ENCODE results near the gene ADORA3.

The ADORA3 gene

DNA sequence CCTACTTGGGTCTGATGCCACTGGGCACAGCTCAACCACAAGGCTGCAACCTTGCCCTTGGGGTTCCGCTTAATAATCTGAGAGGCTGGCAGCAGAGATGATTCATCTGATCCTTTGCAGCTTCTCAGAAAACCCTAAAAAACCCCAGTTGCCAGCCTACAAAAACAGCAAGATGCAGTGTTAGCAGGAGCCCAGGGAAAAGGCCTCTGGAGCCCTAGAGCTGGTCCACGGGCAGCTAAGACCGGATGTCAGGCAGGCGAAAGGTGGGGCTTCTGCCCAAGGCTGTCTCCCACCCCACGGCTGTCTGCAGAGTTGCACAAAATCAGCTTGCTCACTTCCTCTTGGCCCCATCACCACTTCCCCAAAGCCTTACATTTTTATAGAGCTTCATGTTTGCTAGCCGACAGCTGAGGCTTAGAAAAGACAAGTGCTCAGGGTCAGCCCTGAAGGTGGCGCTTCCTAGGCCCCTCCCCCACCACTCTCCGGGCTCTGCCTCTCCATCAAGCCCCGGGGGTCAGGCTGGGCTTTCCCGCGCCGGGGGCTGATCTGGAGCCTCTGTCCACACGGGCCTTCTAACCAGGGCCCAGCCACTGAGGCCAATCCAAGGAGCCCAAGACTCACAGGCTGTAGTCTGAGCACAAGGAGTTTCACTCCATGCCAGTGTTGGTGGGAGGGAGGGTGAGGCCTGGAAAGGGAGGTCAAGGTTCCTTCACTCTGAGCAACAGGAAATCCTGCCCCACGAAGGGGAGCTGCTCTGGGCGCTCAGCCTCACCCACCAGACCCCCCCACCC, 4.2 kb upstream of the ADORA3 start:
- peak; percentile 61 for DNase-seq

DNA sequence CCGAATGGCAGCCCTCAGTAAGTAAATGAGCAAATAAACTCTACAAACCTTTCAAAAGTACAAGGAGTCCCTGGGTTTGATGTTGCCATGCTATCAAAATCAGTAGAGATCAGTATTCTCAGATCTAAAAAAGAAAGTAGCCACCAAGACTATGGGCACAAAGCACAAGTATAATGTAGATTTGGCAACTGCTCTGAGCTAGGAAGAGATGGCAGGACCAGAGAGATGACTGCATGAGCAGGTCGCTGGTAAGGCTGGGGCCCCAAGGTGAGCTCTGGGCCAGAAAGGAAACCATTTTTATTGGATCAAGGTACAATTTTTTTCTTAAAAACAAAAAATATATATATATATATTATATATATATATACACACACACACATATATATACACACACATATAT, 3.1 kb upstream of the ADORA3 start:
- no peak for DNase-seq

DNA sequence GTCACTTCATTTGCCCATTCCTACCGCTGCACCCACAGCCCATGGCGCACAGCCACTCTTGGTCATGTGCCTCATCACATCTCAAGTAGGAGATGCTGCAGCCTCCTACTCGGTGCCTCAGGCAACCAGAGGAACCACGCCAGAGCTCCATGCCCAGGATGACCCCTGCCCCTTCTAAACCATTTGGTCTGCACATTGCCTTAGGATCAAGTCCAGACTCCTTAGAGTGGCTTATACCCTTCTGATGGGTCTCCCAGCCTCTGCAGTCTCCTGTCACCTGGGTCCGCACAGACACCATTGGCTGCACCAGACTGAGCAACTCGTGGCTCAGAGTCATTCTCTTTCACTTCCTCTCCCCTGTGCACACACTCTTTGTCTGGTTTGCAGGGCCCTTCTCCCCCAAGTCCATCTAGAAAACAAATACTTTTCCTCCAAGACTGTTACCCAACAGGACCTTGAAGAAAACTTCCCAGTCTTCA, 2.2 kb upstream of the ADORA3 start:
- DNase-seq = no peak

DNA sequence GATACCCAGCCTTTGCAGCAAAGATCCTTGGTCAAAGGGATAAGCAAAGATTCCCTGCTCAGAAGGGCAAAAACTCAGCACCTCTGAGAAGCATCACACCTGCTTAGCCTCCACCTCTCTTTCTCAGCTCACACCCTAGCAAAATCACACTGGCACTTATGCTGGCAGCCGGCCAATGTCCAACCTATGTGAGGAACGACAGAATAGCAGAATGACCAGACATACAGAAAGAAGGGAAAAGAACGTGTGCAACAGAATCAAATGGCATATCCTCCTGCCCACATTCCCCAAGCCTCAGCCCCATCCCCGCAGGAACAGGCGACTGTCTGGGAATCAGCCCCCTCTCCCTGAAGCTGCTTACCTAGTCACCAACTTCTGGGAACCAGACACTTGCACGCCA, 664 bp upstream of the ADORA3 start:
- no peak for DNase-seq

DNA sequence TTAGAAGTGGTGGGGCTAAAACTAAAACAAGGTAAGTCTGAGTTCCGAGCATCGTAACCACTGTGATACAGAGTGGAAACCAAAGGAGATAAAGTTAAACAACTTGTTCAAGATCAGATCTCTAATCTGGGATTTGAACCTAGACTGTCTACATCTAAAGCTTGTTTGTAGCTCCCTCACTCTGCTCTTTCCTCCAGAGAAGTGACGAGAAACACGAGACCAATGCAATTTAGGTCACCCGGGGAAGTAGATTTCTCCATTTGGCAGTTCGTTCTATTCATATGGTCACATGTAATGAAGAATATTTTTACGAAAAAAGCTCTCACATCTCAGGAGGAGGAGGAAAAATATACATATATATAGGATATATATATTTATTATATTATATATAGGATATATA, 1.8 kb downstream of the ADORA3 start:
- no peak for DNase-seq

DNA sequence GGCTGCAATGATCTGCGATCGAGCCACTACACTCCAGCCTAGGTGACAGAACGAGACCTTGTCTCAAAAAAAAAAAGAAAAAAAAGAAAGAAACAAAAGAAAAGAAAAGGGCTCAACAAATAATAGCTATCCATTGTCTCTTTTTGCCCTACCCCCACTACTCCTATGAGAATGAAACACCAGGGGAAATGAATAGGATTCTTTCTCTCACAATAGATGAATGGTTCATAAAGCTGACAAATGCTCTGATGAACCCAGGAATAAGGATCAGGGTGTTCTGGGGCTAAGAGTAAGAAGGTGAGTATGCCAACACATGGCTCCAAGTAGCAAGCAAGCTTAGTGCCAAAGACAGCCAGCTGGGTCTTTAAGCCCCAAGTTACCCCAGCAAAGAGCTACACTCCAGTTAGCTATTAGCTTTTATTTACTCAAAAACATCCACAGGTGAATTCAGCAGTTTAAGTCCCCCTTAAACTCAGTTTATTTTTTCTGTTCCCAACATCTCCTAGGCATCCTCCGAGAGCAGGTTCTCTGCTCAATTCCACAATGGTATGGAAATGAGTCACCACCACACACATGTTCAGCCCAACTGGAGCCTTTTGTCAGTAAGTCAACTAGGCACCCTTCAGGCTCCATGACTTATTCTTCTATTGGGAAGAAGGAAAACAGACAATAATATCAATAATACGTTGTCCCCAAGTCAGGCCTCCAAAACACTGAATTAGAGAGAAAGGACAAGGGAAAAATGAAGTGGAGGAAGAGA, 4.2 kb downstream of the ADORA3 start:
- no peak for DNase-seq

DNA sequence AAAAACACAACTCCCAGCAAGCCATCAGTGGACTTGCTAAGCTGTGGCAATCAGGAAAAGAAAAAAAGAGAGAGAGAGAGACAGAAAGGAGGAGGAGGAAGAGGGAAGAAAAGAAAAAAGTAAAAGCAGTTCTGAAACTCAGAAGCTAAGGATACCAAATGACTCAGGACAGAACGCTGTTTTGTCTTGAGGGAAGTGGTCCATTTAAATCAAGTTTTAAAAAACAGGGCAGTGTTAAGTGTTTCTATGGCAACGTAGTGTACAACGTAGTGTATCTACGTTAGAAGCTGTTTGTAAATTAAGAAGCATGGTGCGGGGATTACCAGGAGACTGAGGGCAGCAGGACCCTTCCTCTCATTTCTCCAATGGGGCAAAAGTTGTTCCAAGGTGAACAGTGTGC, 5.8 kb downstream of the ADORA3 start:
- DNase-seq = no peak

DNA sequence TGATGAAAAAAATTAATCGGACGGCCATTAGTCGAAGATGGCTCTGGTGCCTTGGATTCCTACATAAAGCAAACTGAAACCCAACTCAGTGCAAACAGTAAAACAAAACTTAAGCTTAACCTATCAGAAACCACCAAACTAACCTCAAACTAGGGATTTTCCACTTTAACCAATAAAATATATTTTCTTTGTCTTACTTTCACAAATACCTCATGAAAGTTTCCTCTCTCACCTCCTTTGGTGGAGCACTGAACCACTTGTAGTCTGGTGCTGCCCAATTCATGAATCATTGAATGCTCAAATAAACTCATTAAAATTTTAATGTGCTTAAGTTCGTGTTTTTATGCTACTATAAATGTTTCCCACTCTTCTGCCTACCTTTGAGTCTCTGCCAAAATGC, 7.0 kb downstream of the ADORA3 start:
- no peak for DNase-seq

DNA sequence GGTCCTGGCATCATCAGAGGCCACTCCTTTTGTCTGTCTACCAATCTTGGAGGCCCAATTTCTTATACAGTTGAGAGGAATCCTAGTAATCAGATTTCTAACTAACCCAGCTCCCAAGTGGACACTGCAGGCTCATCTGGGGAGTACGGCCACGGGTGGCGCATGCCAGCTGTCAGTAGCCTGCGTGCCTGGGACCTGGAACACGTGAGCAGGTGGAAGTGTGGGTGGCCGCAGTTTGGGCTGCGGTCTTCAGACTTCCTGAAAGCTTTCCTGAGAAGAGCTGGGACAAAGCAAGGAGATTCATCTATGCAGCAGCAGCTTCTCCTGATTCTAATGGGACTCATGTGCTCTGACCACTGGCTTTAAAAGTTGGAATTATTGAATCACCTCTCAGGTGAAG, 12.4 kb downstream of the ADORA3 start:
- no peak for DNase-seq

DNA sequence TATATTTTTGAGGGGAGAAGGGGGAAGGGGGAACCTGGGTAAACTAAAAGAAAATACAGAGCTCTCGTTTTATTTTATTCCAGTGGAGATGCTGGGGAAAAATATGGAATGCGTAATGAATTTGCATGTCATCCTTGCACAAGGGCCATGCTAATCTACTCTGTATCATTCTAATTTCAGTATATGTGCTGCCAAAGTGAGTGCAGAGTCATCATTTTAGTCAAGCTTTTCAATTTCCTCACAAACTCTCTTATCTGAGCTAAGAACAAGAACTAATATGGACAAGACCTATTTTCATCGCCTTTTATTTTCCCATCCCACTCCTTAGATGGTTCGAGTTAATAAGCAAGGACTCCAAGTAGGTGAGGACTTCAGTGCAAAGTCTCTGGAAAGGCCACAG, 13.2 kb downstream of the ADORA3 start:
- DNase-seq = no peak

DNA sequence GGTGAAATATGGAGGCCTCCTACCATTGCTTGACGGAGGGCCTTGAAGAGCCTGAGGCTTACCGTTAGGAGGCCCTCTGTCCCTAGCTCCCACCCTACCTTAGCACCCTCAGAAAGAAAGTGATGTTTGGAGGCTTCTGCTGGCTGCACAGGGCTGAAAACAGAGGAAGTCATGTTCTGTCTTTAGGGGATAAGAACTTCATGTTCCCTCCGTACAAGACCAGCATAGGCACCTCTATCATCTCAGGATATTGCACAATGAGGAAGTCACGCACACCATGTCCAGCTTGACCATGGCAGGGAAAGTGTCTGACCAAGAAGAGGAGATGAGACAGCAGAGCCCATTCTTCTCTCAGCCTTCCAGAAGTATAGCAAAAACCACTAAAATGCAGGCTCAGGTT, 13.8 kb downstream of the ADORA3 start:
- no peak for DNase-seq

DNA sequence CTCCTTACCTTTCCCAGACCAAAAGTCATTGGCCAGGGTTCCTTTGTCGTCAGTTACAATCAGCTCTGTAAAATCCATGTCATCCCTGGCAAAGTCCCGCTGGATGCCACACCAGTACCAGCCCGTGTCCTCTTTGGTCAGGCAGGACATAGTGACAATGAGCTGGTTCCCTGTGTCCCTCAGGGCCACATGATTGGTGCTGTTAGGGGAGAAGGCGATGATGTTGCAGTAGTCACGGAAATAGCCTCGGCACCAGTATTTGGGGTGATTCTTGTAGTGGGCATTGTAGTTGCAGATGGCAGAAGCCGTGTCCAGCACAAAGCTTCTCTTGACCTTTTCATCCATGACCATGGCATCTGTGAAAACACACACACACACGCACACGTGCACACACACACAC, 14.8 kb downstream of the ADORA3 start:
- no peak for DNase-seq

DNA sequence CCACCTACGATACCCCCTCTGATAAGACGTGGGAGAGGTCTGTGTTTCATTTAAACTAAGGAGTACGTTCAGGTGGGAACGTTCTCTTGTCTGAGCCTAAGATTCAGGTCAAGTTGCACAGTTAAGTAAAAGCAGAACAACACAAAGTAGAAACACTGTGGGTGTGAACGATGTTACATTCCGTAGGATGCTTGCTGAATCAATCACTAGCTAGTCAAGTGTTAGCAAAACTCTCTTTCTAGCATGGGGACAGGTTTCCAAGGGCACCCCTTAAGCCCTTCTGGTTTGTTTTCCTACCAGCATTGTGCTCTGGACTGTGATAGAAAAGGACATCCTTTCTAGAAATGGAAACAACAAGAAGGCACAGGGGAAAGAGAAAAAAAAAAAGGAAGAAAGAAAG, 16.3 kb downstream of the ADORA3 start:
- no peak for DNase-seq

DNA sequence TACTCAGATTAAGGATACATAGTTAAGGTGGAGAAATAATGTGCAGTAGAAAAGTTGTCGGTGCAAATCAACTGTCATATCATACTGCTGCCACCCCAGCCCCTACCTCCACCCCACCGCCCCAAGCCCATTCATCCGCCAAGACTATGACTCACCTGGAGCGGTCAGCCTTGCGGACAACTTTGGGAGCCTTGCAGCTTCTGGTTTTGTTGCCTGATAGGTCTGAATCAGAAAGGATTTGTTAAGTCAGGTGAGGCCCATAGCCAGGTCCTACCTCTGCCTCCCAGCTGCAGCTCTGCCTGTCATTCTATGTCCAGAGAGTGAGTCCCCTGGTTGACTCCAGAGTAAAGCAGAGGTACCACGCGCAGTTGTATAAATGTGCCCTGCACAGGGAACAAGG, 17.0 kb downstream of the ADORA3 start:
- no peak for DNase-seq

DNA sequence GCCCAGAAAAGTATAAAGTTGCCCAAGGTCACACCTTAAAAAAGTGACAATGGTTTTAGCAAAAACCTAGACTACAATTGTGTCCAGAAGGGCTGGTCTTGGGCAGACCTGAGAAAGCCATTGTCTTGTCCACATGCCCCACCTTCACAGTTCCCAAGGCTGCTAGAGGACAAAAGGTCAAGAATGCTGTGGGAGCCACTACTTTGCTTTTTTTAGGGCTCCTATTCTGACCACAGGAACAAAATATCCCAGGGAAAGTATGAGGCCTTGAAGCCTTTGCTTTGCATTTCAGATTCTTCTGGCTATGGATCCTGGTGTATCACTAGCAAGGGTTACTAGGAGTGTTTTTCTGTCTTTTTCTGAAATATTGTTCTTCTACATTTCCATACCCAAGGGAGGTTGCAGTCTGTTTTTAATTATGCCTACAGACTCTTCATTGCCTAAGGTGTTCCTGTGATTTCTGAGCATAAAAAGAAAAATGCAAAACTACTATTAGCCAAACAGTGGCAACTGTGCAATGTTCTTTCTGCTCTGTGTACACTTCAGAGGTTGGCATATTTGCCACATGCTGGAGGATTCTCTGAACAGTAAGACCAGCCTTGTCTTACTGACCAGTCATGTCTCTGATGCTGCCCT, 18.9 kb downstream of the ADORA3 start:
- DNase-seq = no peak

DNA sequence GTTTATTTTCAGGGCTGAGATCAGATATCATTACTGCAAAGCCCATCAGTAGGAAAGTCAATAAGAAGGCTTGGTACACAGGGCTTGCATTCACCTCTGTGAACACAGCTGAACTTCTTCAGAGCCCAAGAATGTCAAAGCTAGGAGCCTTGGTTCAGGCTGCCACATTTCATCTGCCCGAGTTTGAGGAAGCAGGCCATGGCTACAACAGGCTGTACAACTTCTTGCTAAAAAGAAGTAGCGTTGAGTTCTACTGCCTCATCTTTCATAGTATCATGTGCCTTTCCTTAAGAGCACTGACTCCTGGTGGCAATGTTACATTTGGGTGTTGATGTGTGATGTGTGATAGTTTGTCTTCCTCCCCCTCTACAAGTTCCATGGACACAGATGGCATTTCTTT, 19.6 kb downstream of the ADORA3 start:
- DNase-seq = no peak

DNA sequence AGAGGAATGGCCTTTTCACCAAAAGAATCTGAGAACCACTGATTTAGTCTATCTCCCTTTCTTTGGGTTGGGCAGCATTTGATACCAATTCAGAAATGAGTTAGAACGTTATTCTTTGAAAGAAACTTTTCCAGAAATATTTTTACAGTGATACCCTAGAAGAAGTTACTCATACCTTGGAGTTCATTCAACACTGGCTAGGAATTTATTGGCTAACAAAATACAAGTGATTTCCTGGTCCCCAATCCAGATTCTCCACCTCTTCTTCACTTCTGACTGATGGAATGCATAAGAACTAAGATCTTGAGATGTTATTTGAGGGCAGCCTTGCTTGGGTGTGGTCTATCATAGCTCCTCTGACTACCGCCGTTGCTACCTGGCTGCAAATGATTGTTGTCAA, 20.3 kb downstream of the ADORA3 start:
- no peak for DNase-seq

DNA sequence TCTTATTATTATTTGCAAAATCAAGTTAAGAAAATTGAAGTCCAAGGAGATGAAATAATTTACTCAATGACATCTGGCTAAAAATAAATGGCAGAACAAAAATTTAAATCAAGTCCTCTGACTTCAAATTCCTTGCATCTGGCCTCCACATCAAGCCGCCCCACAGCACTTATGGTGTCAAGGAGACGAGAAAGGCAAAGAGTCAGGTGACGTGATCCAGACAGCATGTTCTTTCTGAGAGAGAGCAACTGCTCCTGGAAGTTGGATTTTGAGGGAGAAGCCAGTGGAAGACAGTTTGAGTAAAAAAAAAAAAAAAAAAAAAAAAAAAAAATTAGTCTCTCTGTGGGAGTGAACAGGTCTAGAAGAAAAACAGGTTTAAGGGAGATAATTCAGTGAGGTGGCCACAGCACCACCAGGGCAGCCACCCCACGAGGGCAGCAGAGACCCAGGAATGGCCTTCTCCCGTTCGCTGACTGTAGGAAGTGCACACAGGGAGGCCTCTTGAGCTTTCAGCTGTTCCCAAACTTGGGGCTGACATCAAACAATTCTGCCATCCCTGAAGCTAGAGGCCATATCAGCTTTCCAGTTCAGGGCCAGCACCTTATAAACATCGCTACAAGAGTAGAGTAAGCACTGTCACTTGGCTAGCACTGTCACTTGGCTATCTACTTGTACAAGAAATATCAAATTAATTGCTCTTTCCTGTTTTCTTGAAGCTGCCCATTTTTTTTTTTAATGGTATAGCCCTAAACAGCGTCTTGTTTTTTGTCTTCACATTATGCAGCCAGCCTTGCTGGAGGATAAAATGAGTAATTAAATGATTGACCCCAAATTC, 21.8 kb downstream of the ADORA3 start:
- DNase-seq = no peak

DNA sequence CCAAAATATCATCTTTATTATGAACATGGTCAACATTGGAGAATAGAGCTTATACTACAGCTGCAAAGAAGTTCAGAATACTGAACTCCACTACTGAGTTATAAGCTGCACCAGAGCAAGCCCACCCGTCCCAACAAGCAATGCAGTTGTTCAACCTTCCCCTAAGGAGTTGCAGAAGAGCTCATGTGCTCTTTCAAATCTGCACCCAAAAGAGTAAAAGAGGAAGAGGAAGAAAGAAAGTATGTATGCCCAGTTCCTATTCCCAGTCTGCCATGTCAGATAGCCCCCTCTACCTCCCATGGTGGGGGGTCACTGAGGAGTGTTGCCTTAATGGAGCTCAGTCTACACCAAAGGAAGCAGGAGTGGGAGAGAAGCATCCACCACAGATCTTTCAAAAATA, 22.8 kb downstream of the ADORA3 start:
- no peak for DNase-seq

DNA sequence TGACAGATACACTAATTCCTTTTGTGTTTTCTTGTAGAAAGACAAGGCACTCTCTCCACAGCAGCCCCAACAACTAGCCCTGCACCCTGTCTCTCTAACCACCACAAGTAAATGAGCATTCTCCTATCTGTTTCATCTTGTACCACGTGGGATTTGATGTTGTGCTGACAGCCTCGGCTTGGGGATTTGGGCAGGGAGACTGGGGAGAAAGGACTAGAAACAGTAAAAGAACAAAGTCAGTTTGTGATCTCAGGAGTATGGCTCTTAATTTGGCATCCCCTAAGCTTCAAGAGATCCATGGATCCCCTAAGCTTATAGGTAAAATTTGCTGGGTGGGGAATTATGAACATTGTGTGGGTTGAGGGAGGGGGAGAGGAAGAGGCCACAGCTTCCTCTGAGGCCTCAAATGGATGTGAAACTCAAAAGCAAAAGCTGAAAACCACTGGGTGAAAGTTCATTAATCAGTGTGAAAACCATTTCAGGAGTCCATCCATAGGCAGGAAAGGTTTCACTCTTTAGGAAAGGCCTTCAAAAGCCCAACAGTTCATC, 26.6 kb downstream of the ADORA3 start:
- no peak for DNase-seq

DNA sequence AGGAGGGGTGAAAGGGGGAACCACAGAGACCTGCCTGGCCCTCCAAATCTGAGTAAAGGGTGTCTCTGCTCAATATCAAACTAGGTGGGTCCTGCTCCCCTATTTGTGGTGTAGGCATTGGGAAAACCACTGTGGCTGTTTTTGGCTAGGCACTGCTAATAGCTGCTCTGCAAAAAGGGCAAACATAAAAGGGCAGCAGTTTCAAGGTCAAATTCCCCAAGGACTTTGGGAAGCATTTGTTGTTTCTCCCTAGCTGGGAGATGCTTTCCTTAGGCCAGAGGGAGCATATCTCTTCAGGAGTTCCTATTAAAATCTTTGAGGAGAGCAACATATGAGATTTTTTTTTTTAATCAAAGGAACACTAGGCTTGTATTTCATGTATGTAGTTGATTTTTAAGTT, 27.2 kb downstream of the ADORA3 start:
- DNase-seq = no peak

DNA sequence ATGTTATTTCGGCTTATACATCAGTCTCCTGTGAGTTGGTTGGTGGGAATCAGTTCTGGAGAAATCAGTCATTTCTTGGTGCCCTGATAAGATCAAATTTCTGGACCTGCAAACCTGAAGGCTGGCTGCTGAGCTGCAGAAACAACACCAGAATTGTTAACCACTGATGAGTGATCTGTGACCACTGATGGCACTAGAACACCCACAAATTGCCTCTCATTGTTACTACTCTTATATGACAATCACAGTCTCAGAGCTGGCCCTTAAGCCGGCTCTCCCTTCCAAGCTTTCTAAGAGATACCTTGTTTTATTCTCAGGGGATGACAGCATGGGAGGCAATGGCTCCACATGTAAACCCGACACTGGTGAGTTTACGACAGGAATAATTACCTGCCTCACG, 27.7 kb downstream of the ADORA3 start:
- DNase-seq = no peak

DNA sequence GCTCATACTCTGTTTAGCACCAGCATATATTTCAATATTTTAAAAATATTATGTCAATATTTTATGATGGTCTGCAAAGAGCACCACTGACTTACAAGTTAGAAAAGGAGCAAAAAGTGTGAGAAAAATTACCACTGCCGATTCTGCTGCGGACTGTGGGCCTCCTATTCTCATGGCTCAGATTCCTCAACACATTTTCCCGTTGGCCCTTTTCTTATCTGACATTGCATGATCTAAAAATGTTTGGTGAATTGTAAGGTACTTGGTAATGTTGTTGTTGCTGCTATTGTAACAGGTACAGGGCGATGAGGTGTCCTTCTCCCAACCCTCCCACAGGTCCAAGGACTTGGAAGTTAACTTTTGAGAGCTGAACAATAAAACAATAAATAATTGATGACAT, 28.9 kb downstream of the ADORA3 start:
- DNase-seq = no peak
